ENCODE measurements around the gene DDAH1.

GRCh38 chr1:85342207-85342606, 122.8 kb downstream of the DDAH1 start:
- TF ChIP-seq POLR2A (IDR thresholded peaks at IDR 0.05; ENCODE audit: low read length) (no peak), GATA1 (IDR thresholded peaks at IDR 0.05; ENCODE audit: low read depth, low read length) (no peak)
